ENCODE measurements around the gene KCNH1.
"Not testable (repeated sequence)": the region's sequence is repeated elsewhere in the genome, so short reads cannot be mapped to it uniquely, and the experiment has no call there.

Gene KCNH1

DNA sequence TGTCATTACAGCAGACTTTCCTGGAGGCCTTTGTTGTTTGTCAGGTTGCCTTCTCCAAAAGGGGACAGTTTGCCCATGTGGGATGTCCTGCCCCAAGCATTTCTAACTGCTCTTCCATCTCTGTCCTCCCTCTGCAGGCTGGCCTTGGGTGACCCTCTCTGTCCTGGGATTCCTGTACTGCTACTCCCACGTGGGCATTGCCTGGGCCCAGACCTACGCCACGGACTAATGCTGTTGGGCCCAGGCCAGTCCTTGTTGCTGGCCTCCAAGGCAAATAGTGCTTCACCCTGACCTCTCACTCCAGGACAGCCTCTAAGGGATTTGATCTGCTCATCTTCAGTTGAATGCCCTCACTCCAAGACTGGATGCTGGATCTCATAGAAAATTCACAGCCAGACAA lies 459.8 kb downstream of the KCNH1 start:
- DNase-seq = no peak

GRCh38 chr1:210669951-210670350 lies 464.0 kb downstream of the KCNH1 start:
- DNase-seq = no peak

- DNase-seq = no peak
These were observed 470.0 kb downstream of the KCNH1 start for GRCh38 chr1:210663730-210664573.

GRCh38 chr1:210662291-210663050 lies 471.5 kb downstream of the KCNH1 start:
- DNase-seq = no peak

- DNase-seq = not testable (repeated sequence)
These were observed 472.4 kb downstream of the KCNH1 start for GRCh38 chr1:210661520-210661919.

DNA sequence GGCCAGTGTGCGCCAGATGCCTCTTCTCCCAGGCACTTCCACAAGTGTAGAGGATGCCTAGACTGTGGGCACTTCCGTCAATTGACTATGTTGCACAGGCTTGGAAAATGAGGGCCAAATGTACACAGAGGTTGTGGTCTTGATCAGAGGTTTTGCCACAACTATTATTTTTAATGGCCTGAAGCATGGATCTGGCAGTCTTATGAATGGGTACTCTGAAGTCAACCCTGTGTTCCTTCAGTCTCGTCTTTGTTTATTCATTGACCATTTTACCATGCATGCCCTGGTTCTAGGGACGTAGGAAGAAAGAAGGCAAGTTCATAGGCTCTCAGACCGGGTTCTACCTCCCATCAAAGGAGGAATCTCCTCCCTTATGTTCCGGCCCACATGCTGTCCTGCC lies 476.1 kb downstream of the KCNH1 start:
- no peak for DNase-seq

GRCh38 chr1:210655511-210655910 lies 478.4 kb downstream of the KCNH1 start:
- DNase-seq = no peak

GRCh38 chr1:210654176-210654981 lies 479.6 kb downstream of the KCNH1 start:
- DNase-seq = no peak

GRCh38 chr1:210653771-210654170 lies 480.2 kb downstream of the KCNH1 start:
- no peak for DNase-seq

DNA sequence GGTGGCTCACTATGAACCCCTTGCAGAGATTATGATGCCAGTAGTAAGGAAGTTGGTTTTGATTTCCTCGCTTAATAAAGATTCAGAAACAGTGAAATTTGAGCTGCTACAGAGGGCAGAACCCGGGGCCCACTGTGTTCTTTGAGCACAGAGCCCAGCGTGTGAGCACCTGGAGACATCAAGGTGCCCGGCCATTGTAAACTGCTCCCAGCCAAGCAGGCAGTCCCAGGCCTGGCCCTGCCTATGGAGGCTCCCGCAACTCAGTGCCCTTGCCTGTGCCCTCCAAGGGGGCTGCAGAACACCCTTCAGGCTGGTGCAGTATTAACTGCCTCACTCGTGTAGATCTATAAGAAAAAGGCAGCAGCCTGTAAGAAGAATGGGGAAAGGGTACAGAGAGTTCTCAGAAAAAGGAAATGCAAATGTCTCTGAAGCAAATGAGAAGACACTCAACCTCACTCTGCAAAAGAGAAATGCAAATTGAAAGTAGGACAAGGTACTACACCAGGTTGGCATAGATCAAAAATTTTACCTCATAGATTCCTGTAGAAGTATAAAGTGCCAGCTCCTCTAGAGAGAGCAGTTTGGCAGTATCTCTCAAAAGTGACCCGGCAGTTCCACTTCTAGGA lies 481.5 kb downstream of the KCNH1 start:
- DNase-seq = no peak

- no peak for DNase-seq
These were observed 483.5 kb downstream of the KCNH1 start for GRCh38 chr1:210650403-210650802.

DNA sequence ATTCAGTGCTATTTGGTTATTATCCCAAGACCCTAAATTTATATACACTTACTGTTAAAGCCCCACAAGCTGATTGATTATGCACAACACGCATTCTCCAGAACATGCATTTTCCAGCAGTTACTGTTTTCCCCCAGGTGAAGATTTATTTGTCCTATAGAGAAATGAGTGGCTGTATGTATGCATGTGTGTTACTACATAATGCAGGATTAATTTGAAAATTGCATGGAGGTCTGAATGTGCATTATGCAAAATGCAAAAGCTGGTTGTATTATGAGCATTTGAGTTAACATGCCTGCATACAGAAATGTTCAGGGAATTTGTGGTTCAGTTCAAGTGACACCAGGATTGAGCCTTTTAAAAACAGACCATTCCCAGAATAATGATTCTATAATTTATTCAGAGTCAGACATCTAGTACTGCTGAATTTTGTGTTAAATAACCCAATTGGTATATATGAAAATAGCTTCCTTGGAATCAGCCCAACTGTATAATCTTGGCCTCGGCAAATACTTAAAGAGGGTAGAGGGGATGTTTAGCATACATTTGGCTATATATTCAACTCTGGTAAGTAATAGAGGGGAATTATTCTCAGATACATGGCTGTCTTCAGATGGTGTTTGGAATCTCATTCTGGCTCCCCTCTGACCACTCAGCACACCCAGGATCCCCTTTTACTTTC lies 485.2 kb downstream of the KCNH1 start:
- no peak for DNase-seq

DNA sequence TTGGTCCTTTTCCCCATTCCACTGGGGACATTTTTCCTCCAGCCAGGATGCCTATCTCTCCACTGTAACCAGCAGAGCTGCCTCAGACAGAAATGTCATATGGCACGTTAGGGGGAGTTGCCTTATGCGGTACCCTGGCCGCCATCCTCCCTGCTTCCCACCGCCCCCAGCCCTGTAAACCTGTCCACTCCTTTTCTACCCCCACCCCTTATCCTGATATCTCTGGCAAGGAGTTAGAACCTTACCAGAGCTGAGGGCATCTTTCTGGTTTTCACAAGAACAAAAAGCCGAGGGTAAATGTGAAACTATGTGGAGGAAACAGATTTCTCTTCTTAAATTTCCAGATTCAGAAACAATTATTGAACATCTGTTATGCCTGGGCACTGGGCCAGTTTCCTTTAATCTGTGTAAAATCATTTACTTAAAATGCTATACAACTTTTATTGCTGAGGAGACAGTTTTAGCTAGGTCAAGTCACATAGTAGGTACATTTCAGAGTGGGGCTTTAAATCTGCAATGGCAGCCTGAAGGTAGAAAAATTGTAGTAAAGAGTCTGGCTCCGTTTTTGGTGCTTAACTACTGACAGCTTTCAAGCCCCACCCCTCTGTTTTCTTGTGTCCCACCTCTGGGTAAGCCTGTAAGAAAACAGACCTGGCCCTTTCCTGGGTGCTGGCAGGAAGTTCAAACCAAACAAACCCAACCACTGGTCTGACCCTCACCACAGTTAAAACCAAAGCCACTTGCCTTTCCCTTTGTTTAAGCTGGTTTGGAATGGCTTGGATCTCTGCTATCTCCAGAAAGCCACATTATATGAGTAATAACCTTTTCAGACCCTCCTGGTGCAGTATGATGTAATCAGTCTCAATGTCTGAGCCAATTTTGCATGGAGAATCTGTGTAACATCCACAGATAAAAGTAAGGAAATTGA lies 486.3 kb downstream of the KCNH1 start:
- no peak for DNase-seq

DNA sequence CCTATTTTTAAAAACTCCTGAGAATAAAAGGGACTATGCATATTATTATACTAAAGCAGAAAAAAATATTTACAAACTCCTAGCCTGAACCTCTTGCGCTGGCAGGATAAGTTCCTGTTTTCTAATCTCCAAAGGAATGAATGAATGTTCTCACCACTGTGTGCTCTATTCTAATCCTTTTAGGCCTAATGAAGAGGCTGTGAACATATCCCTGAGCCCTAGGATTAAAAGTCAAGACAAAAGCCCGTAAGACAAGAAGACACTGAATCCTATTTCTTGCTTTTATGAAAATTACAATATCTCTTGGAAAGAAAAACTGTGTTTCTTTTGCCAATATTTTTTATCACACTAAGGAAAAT lies 487.7 kb downstream of the KCNH1 start:
- no peak for DNase-seq

GRCh38 chr1:210645582-210646257 lies 488.2 kb downstream of the KCNH1 start:
- DNase-seq = no peak

GRCh38 chr1:210641582-210641981 lies 492.4 kb downstream of the KCNH1 start:
- no peak for DNase-seq

DNA sequence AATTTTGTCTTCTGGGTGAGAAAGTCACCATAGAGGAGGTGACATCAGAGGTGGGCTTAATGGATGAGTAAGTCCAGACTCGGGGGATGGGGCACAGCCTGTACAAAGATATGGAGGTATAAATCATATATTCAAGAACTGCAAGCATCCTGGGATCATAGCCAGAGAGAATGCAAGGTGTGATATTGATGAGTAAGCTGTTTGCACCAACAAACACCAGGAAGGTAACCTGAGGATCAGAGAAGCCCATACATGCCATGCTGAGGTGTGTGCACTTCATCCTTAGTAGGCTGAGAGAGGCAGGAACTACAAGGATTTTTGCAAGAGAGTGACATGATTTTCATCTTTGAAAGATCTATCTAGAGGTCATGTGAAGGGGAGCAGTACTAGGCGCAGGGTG lies 498.8 kb downstream of the KCNH1 start:
- DNase-seq = no peak

DNA sequence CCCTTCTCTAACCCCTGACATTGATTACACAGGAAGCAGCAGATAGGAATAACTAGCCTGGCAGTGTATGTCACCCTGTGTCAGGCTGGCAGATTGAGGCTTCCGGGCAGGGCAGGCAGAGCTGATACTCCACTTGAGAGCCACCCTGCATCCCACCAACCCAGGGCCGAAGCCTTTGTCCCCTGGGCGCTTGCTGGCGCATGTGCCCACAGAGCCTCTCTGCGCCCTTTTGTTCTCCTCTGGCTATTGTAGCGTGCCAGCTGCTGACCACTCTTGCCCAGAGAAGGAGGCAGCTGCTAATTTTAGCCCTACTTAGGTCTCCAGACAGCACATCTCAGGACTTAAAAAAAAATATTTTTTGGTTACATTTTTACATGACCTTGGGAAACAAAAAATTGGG lies 500.3 kb downstream of the KCNH1 start:
- DNase-seq = no peak

DNA sequence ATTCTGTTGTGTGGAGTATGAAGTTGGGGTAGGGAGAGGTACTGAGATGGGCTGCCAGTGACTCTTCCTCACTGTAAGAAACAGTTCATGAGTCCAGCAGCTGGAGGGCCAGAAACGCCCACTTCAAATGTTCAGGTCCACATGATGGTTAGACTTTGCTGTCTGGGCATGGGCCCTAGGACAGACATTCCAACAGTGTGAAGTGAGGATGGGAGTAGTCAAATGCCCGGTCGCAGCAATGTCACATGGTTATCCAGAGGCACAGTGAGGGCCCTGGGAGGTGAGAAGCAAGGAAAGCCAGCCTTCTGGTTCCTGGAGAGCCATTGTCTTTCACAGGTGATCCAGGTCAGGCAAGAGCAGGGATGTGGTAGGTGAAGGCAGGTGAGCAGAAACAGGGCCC lies 500.8 kb downstream of the KCNH1 start:
- no peak for DNase-seq

DNA sequence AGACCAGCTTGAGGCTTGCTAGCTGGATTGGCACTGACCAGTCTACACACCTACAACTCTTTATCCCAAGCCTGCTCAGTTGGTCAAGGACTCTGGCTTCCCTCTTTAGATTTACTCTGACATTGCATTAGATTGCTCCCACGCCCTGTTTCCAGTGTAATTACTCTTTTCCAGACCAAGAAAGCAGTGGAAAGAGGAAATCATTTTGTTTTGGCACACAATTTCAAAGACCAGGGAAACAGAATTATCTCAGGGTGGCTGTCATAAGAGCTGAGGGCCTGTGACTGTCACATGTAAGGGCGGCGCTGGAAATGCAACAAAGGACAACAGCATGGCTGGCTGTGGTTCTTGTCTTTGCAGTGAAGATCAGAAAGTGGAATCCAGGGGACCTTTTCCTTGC lies 502.5 kb downstream of the KCNH1 start:
- no peak for DNase-seq

DNA sequence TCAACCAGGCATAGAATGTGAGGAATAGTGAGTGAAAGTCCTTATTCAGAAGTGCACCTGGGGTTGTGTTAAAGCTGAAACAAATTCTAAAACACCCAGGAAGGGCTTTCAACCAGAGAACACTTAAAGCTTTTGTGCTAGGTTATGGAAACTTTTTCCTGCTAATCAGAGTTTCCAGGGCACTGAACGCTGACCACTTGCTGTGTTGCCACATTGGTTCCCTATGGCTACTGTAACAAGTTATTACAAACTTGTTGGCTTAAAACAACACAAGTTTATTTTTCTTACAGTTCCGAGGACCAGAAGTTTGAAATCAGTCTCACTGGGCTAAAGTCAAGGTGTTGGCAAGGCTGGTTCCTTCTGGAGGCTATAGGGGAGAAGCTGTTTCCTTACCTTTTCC lies 504.7 kb downstream of the KCNH1 start:
- DNase-seq = no peak

All from NCI-H1930 (cell line).